HFFc6 (cell line): ENCODE measurements around the gene FAM174C. TPM values are rescaled to one million over a fixed set of nuclear protein-coding genes. Genes with fewer than 3 reads are reported as not detected.
A peak's percentile ranks its signal among the peaks of the same experiment; 100 is the strongest.

Experiments
- DNase-seq: peaks from one replicate; pipeline ENCODE4 v3.0.0-alpha.2; 2018
- H3K27ac Mint-ChIP-seq: 2 replicates; pipeline ENCODE4 v1.8.0; 2020; ENCODE audit warnings: mild to moderate bottlenecking, mixed read lengths
- H3K27me3 Mint-ChIP-seq: 2 replicates; pipeline ENCODE4 v1.8.0; 2021; ENCODE audit warnings: mild to moderate bottlenecking, moderate library complexity, mixed read lengths; ENCODE audit not compliant: insufficient read depth
- H3K36me3 Mint-ChIP-seq: 2 replicates; pipeline ENCODE4 v1.8.0; 2021; ENCODE audit warnings: low read depth, mixed read lengths
- H3K4me1 Mint-ChIP-seq: 2 replicates; pipeline ENCODE4 v1.8.0; 2020; ENCODE audit warnings: low read depth, mixed read lengths
- H3K4me3 Mint-ChIP-seq: 2 replicates; pipeline ENCODE4 v1.8.0; 2020; ENCODE audit warnings: mild to moderate bottlenecking, moderate library complexity, mixed read lengths
- H3K9me3 Mint-ChIP-seq: 2 replicates; pipeline ENCODE4 v1.8.0; 2020; ENCODE audit warnings: mild to moderate bottlenecking, mixed read lengths
- CTCF ChIP-seq: fragments of 200-600 bp; sonication (generic); IDR thresholded peaks from 2 replicates; pipeline ENCODE4 v1.5.0; 2021; ENCODE audit warnings: antibody characterized with exemption, mild to moderate bottlenecking
- total RNA-seq, 6 experiments: library from RNA; stranded (reverse); fragmentation: NEBNext Ultra II Directional; extraction: Animal tissue kit (Norgen Biotek cat#: 25700); gene quantifications; 2 replicates in 1 of 6; 3 replicates in 5 of 6; pipeline ENCODE4 v1.2.3, GENCODE V29; 2021

Gene FAM174C
- total RNA-seq, 6 experiments from 2014 or later = 54.2 to 77.6 (median 63.8) TPM

DNA sequence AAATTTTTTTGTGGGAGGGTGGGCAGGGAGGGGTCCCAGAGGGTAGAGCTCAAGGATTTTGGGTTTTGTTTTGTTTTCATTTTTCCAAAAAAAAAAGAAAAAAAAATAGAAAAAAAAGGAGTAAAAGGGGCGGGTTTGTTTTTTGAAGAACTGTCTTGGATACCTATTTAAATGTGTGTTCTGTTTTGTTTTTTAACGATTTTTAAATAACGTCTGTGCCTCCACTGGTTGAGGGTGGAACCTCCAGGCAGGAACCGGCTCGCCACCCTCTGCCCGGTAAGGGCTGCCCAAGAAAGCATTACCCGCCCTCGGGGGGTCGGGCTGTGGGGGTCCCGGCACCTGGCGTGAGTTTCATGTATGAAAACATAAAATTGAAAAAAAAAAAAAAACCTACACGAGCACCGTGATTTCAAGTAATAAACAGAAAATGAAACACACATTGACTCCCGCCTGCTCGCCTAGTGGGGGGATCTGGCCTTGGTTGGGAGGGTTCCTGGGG, 16.6 kb upstream of the FAM174C start:
- H3K36me3 Mint-ChIP-seq = peaks cover 5% of the 10 kb centered on the region; the same call in 1 of the 2 replicates
- peaks cover 58% of the 10 kb centered on the region for H3K4me1 Mint-ChIP-seq
- peak overlapping the region; percentile 71 for H3K4me3 Mint-ChIP-seq
- H3K9me3 Mint-ChIP-seq = no peaks in the 10 kb centered on the region
- H3K27ac Mint-ChIP-seq = peak overlapping the region; percentile 93
- no peak; the same call in 1 of the 2 replicates for TF ChIP-seq CTCF
- H3K27me3 Mint-ChIP-seq = peaks cover 27% of the 10 kb centered on the region
- peak; percentile 30 for DNase-seq

DNA sequence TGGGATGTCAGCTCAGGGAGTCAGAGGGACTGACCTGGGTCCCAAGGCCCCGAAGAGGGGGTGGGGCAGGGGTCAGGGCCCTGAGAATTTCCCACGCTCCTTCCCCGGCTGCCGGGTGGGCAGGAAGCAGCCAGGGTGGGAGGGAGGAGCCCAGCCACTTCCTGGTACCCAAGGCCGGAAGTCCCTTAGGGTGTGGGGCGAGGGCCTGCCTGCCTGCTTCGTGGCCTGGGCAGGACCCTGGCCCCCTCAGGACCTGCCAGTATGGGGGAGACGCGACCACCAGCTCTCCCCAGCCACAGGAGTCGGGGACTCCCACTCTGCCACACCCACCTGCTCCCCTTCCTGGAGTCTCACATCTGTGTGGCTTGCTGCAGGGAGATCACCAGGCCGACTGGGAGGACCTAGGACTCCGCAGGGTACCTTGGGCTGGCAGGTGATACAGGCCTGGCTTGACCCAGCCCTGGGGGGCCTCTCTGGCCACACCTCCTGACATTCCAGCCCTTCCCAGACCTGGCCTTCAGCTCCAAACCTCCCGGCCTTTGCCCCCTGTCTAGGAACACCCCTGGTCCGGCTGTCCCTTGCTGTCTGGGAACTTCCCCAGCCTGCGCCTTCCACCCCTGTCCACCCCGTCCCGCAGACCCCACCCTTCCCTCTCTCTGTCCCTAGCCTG, 16.0 kb upstream of the FAM174C start:
- H3K4me3 Mint-ChIP-seq = peak overlapping the region; percentile 71
- H3K4me1 Mint-ChIP-seq = peaks cover 58% of the 10 kb centered on the region
- H3K36me3 Mint-ChIP-seq = peaks cover 5% of the 10 kb centered on the region; the same call in 1 of the 2 replicates
- no peaks in the 10 kb centered on the region for H3K9me3 Mint-ChIP-seq
- TF ChIP-seq CTCF = no peak
- DNase-seq = peak; percentile 35
- peaks cover 27% of the 10 kb centered on the region for H3K27me3 Mint-ChIP-seq
- peak overlapping the region; percentile 93 for H3K27ac Mint-ChIP-seq

- Mint-ChIP-seq H3K4me1 (peaks cover 59% of the 10 kb centered on the region), H3K36me3 (peaks cover 5% of the 10 kb centered on the region; the same call in 1 of the 2 replicates), H3K27ac (peak overlapping the region; percentile 93), H3K9me3 (no peaks in the 10 kb centered on the region), H3K4me3 (peak overlapping the region; percentile 71), H3K27me3 (peaks cover 21% of the 10 kb centered on the region)
- TF ChIP-seq CTCF = no peak
- no peak for DNase-seq
Observed at GRCh38 chr19:1259876-1260748, 15.2 kb upstream of the FAM174C start.

GRCh38 chr19:1260749-1261537, 14.4 kb upstream of the FAM174C start:
- TF ChIP-seq CTCF = no peak
- peak overlapping the region; percentile 96 for H3K27ac Mint-ChIP-seq
- peaks cover 5% of the 10 kb centered on the region; the same call in 1 of the 2 replicates for H3K36me3 Mint-ChIP-seq
- peak overlapping the region; percentile 86 for H3K4me3 Mint-ChIP-seq
- peaks cover 67% of the 10 kb centered on the region for H3K4me1 Mint-ChIP-seq
- H3K27me3 Mint-ChIP-seq = peaks cover 21% of the 10 kb centered on the region
- peak; percentile 94 for DNase-seq
- H3K9me3 Mint-ChIP-seq = no peaks in the 10 kb centered on the region

- peaks cover 21% of the 10 kb centered on the region for H3K27me3 Mint-ChIP-seq
- peak overlapping the region; percentile 96 for H3K27ac Mint-ChIP-seq
- no peaks in the 10 kb centered on the region for H3K9me3 Mint-ChIP-seq
- TF ChIP-seq CTCF = peak; percentile 64
- DNase-seq = no peak
- peaks cover 69% of the 10 kb centered on the region for H3K4me1 Mint-ChIP-seq
- H3K36me3 Mint-ChIP-seq = peaks cover 5% of the 10 kb centered on the region; the same call in 1 of the 2 replicates
- H3K4me3 Mint-ChIP-seq = peak overlapping the region; percentile 86
Observed at GRCh38 chr19:1261538-1261797, 13.9 kb upstream of the FAM174C start.
